ENCODE results near the gene SYNE1.
"Not testable (repeated sequence)": the region's sequence is repeated elsewhere in the genome, so short reads cannot be mapped to it uniquely, and the experiment has no call there.

Gene SYNE1

GRCh38 chr6:152474354-152474753 lies 162.8 kb downstream of the SYNE1 start:
- DNase-seq: no peak

GRCh38 chr6:152472325-152472724 lies 164.8 kb downstream of the SYNE1 start:
- DNase-seq: no peak

GRCh38 chr6:152471456-152472265 lies 165.5 kb downstream of the SYNE1 start:
- no peak for DNase-seq

- no peak for DNase-seq
These were observed 174.0 kb downstream of the SYNE1 start for GRCh38 chr6:152463164-152463563.

- DNase-seq: no peak
These were observed 174.4 kb downstream of the SYNE1 start for GRCh38 chr6:152462716-152463115.

GRCh38 chr6:152461556-152461955 lies 175.6 kb downstream of the SYNE1 start:
- DNase-seq: no peak

- no peak for DNase-seq
These were observed 178.2 kb downstream of the SYNE1 start for GRCh38 chr6:152458648-152459644.

GRCh38 chr6:152457949-152458624 lies 179.1 kb downstream of the SYNE1 start:
- no peak for DNase-seq

GRCh38 chr6:152454003-152454402 lies 183.2 kb downstream of the SYNE1 start:
- DNase-seq: no peak

GRCh38 chr6:152453421-152453820 lies 183.7 kb downstream of the SYNE1 start:
- DNase-seq: no peak

- no peak for DNase-seq
These were observed 184.5 kb downstream of the SYNE1 start for GRCh38 chr6:152452639-152453038.

GRCh38 chr6:152450519-152450918 lies 186.6 kb downstream of the SYNE1 start:
- DNase-seq: no peak

- DNase-seq: no peak
These were observed 195.3 kb downstream of the SYNE1 start for GRCh38 chr6:152441902-152442301.

GRCh38 chr6:152435816-152436215 lies 201.3 kb downstream of the SYNE1 start:
- DNase-seq: no peak

GRCh38 chr6:152432758-152433157 lies 204.4 kb downstream of the SYNE1 start:
- DNase-seq: no peak

- no peak for DNase-seq
These were observed 209.0 kb downstream of the SYNE1 start for GRCh38 chr6:152428126-152428525.

GRCh38 chr6:152426276-152426675 lies 210.9 kb downstream of the SYNE1 start:
- no peak for DNase-seq

GRCh38 chr6:152423216-152424103 lies 213.7 kb downstream of the SYNE1 start:
- no peak for DNase-seq

GRCh38 chr6:152421496-152421895 lies 215.7 kb downstream of the SYNE1 start:
- DNase-seq: not testable (repeated sequence)

GRCh38 chr6:152420696-152421095 lies 216.5 kb downstream of the SYNE1 start:
- DNase-seq: no peak

- no peak for DNase-seq
These were observed 218.6 kb downstream of the SYNE1 start for GRCh38 chr6:152418551-152418950.

GRCh38 chr6:152416652-152417051 lies 220.5 kb downstream of the SYNE1 start:
- DNase-seq: no peak
